ENCODE measurements around the gene USP9Y. TPM values are rescaled to one million over a fixed set of nuclear protein-coding genes. Genes with fewer than 3 reads are reported as not detected.

Gene USP9Y
- total RNA-seq, 1 donor from 2014 or later = not detected

- Mint-ChIP-seq H3K9me3 (ENCODE audit: unreplicated experiment) (no peaks in the 10 kb centered on the region), H3K36me3 (ENCODE audit: unreplicated experiment) (no peaks in the 10 kb centered on the region), H3K27me3 (ENCODE audit: unreplicated experiment) (no peaks in the 10 kb centered on the region), H3K4me3 (ENCODE audit: unreplicated experiment) (no peak overlapping the region), H3K27ac (ENCODE audit: unreplicated experiment) (no peak overlapping the region), H3K4me1 (ENCODE audit: unreplicated experiment) (no peaks in the 10 kb centered on the region)
- no peak for TF ChIP-seq CTCF (IDR thresholded peaks at IDR 0.05)
- no peak for DNase-seq (ENCODE audit: extremely low spot score, unreplicated experiment)
These were observed 108.0 kb downstream of the USP9Y start for GRCh38 chrY:12809034-12809433.

DNA sequence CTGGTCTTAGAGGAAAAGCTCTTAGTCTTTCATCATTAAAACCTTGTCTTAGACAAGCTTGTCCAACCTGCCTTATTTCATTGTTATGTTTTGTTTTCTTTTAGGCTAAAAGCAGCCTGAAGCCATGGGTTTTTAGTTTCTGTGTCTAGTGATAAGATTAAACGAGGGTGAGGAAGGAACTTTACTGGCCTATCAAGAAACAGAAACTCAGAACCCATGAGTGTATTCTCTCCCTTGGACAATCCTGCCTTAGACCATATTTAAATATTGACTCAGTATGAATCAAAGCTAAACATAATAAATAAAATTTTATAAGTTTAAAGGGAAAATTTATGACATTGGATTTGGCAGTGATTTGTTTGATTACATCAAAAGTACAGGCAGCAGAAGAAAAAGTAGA is 122.4 kb downstream of the USP9Y start:
- Mint-ChIP-seq H3K9me3 (ENCODE audit: unreplicated experiment) (no peaks in the 10 kb centered on the region), H3K4me1 (ENCODE audit: unreplicated experiment) (no peaks in the 10 kb centered on the region), H3K27ac (ENCODE audit: unreplicated experiment) (no peak overlapping the region), H3K27me3 (ENCODE audit: unreplicated experiment) (no peaks in the 10 kb centered on the region), H3K36me3 (ENCODE audit: unreplicated experiment) (no peaks in the 10 kb centered on the region), H3K4me3 (ENCODE audit: unreplicated experiment) (no peak overlapping the region)
- no peak for TF ChIP-seq CTCF (IDR thresholded peaks at IDR 0.05)
- no peak for DNase-seq (ENCODE audit: extremely low spot score, unreplicated experiment)

GRCh38 chrY:12826791-12827190 is 125.8 kb downstream of the USP9Y start:
- no peaks in the 10 kb centered on the region for H3K4me1 Mint-ChIP-seq (ENCODE audit: unreplicated experiment)
- TF ChIP-seq CTCF (IDR thresholded peaks at IDR 0.05) = no peak
- no peaks in the 10 kb centered on the region for H3K27me3 Mint-ChIP-seq (ENCODE audit: unreplicated experiment)
- H3K4me3 Mint-ChIP-seq (ENCODE audit: unreplicated experiment) = no peak overlapping the region
- no peaks in the 10 kb centered on the region for H3K36me3 Mint-ChIP-seq (ENCODE audit: unreplicated experiment)
- no peak overlapping the region for H3K27ac Mint-ChIP-seq (ENCODE audit: unreplicated experiment)
- DNase-seq (ENCODE audit: extremely low spot score, unreplicated experiment) = no peak
- H3K9me3 Mint-ChIP-seq (ENCODE audit: unreplicated experiment) = no peaks in the 10 kb centered on the region

- H3K4me3 Mint-ChIP-seq (ENCODE audit: unreplicated experiment) = no peak overlapping the region
- no peaks in the 10 kb centered on the region for H3K27me3 Mint-ChIP-seq (ENCODE audit: unreplicated experiment)
- H3K4me1 Mint-ChIP-seq (ENCODE audit: unreplicated experiment) = no peaks in the 10 kb centered on the region
- H3K9me3 Mint-ChIP-seq (ENCODE audit: unreplicated experiment) = no peaks in the 10 kb centered on the region
- H3K27ac Mint-ChIP-seq (ENCODE audit: unreplicated experiment) = no peak overlapping the region
- DNase-seq (ENCODE audit: extremely low spot score, unreplicated experiment) = no peak
- TF ChIP-seq CTCF (IDR thresholded peaks at IDR 0.05) = no peak
- no peaks in the 10 kb centered on the region for H3K36me3 Mint-ChIP-seq (ENCODE audit: unreplicated experiment)
These were observed 132.3 kb downstream of the USP9Y start for GRCh38 chrY:12833284-12833683.

GRCh38 chrY:12837550-12837949 is 136.5 kb downstream of the USP9Y start:
- TF ChIP-seq CTCF (IDR thresholded peaks at IDR 0.05) = no peak
- no peak overlapping the region for H3K4me3 Mint-ChIP-seq (ENCODE audit: unreplicated experiment)
- H3K4me1 Mint-ChIP-seq (ENCODE audit: unreplicated experiment) = no peaks in the 10 kb centered on the region
- no peaks in the 10 kb centered on the region for H3K36me3 Mint-ChIP-seq (ENCODE audit: unreplicated experiment)
- DNase-seq (ENCODE audit: extremely low spot score, unreplicated experiment) = no peak
- no peak overlapping the region for H3K27ac Mint-ChIP-seq (ENCODE audit: unreplicated experiment)
- H3K9me3 Mint-ChIP-seq (ENCODE audit: unreplicated experiment) = no peaks in the 10 kb centered on the region
- no peaks in the 10 kb centered on the region for H3K27me3 Mint-ChIP-seq (ENCODE audit: unreplicated experiment)

Data from osteocyte (in vitro differentiated cells).